ES-I3 (cell line): ENCODE results near the gene AGAP1.

ENCODE experiments used
- H3K36me3 ChIP-seq: 2 replicates; pipeline ENCODE4 v1.6.1; 2013; ENCODE audit warnings: mild to moderate bottlenecking, low read length, control low read depth, moderate library complexity; ENCODE audit not compliant: insufficient read depth
- H3K4me1 ChIP-seq: 2 replicates; pipeline ENCODE4 v1.6.1; 2013; ENCODE audit warnings: mild to moderate bottlenecking, control low read depth, low read length; ENCODE audit not compliant: insufficient read depth
- H3K9ac ChIP-seq: 2 replicates; pipeline ENCODE4 v1.6.1; 2013; ENCODE audit warnings: low read depth, mild to moderate bottlenecking, low read length, moderate library complexity
- H3K9me3 ChIP-seq: 2 replicates; pipeline ENCODE4 v1.6.1; 2013; ENCODE audit warnings: mild to moderate bottlenecking, low read length, moderate library complexity; ENCODE audit not compliant: control insufficient read depth, insufficient read depth

Gene AGAP1

GRCh38 chr2:235952714-235953113 lies 458.9 kb downstream of the AGAP1 start:
- H3K9ac ChIP-seq: no peak overlapping the region
- H3K9me3 ChIP-seq: no peaks in the 10 kb centered on the region

GRCh38 chr2:235954281-235954680 lies 460.4 kb downstream of the AGAP1 start:
- Histone ChIP-seq H3K36me3 (no peaks in the 10 kb centered on the region), H3K9me3 (no peaks in the 10 kb centered on the region), H3K9ac (no peak overlapping the region), H3K4me1 (peaks cover 26% of the 10 kb centered on the region)

More at GRCh38 chr2:235952714-235953113, 458.9 kb downstream of the AGAP1 start:
- Histone ChIP-seq H3K36me3 (no peaks in the 10 kb centered on the region), H3K4me1 (peaks cover 27% of the 10 kb centered on the region)

GRCh38 chr2:235954888-235955480 lies 461.1 kb downstream of the AGAP1 start:
- no peaks in the 10 kb centered on the region for H3K36me3 ChIP-seq
- H3K4me1 ChIP-seq: peaks cover 20% of the 10 kb centered on the region
- H3K9me3 ChIP-seq: no peaks in the 10 kb centered on the region
- no peak overlapping the region for H3K9ac ChIP-seq

DNA sequence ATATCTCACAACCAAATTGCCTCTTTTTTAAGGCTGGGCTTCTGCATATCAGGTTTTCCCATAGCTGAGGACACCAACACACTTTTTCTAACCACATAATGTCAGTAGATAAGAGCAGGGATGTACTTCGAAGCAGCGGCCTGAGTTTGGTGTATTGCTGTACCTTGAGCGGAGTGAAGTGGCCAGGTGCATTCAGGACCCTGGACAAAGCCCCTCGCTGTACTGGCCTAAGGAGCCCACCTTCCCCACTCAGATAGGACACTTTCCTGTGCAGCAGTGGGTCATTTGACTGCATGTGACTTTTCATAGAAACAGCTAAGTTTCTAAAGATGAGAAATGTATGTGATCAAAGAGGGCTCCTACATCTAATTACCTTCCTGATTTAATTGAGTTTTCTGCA lies 461.8 kb downstream of the AGAP1 start:
- no peaks in the 10 kb centered on the region for H3K9me3 ChIP-seq
- H3K9ac ChIP-seq: no peak overlapping the region
- H3K4me1 ChIP-seq: peaks cover 14% of the 10 kb centered on the region
- no peaks in the 10 kb centered on the region for H3K36me3 ChIP-seq

DNA sequence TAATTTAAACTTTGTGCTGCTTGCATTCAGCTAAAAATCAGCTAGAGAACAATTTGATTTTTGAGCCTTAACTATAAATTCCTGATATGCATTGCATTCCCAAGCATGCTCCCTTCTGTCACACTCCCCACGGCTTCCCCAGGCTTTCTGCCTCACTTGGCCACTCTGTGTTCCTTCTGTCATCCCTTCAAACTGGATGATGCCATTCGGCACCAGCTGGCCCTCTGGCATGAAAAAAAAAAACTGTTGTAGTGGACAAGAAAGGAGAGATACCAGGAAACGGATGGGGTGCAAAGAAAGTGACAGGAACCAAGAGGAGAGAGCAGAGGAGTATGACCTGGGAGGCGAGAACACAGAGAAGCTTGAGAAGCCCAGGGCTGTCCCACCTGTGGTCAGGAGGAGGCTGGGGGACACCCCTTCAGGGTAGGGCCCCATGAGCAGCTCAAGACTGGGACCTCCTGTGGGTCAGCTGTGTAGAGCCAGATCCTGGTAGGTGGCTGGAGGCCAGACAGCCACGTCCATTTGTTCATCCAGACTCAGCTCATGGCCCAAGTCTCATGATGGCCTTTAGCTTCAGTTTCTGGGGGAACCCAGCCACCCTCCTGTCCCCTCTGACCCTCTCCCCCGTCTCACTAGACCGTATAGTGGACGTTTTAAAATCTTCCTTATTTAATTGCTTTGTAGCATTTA lies 462.6 kb downstream of the AGAP1 start:
- no peaks in the 10 kb centered on the region for H3K36me3 ChIP-seq

DNA sequence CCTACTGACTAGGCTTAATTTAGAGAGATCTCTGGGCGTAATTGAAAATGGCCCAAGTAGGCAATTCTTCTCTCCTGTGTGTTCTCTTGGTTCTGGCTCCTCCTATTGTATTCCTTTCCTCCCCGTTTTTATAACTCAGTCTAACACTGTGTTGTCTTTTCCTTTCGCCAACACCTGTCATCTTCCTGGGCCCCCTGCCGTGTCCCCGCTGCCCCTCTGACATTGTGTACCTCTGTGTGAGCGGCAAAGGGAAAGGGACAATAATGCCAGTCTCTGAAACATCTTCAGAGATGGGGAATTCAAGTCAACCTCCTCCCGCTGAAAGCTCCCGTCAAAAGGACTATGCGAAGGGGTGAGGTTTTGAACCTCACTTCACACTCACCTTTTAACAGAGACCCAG lies 463.4 kb downstream of the AGAP1 start:
- Histone ChIP-seq H3K4me1 (no peaks in the 10 kb centered on the region), H3K36me3 (no peaks in the 10 kb centered on the region), H3K9ac (no peak overlapping the region), H3K9me3 (no peaks in the 10 kb centered on the region)

More for the DNA sequence above, 462.6 kb downstream of the AGAP1 start:
- Histone ChIP-seq H3K4me1 (peaks cover 7% of the 10 kb centered on the region; the same call in 1 of the 2 replicates), H3K9ac (no peak overlapping the region), H3K9me3 (no peaks in the 10 kb centered on the region)

DNA sequence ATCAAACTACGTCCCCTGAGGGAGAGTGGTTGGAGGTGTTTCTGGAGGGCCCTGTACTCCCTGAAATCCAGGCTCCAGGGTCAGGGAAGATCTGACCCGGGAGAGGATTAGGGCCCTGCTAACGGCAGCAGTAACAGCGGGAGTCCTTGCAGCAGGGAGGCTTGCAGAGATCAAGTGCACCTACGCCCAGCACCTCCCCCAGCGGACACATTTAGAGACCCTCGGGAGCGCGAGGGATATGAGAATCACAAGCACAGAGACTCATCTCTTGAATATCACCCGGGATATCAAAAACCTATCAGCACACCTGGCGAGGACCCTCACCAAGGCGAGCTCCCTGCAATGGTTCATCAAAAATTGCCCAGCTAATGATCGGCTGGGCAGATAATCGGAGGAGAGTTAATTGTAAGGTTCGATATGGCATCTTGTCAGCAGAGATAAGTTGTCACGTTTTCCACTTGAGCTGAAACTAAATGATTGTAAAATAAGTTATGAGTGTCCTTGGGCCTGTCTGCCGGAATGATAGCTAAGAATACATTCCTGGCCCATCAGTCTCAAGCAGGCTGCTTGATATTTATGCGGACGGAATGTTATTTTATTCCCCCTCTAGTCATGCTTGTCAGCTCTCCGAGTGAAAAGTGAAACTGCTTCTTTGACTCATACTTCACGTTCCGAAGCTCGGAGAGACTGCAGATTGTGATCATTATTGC lies 464.5 kb downstream of the AGAP1 start:
- no peak overlapping the region for H3K9ac ChIP-seq
- H3K36me3 ChIP-seq: no peaks in the 10 kb centered on the region
- no peaks in the 10 kb centered on the region for H3K4me1 ChIP-seq
- H3K9me3 ChIP-seq: no peaks in the 10 kb centered on the region

- no peaks in the 10 kb centered on the region for H3K4me1 ChIP-seq
- H3K36me3 ChIP-seq: no peaks in the 10 kb centered on the region
- no peaks in the 10 kb centered on the region for H3K9me3 ChIP-seq
- no peak overlapping the region for H3K9ac ChIP-seq
Measured at GRCh38 chr2:235958931-235959410, 465.1 kb downstream of the AGAP1 start.

GRCh38 chr2:235960011-235960715 lies 466.3 kb downstream of the AGAP1 start:
- Histone ChIP-seq H3K4me1 (no peaks in the 10 kb centered on the region), H3K9ac (no peak overlapping the region), H3K9me3 (no peaks in the 10 kb centered on the region), H3K36me3 (no peaks in the 10 kb centered on the region)

DNA sequence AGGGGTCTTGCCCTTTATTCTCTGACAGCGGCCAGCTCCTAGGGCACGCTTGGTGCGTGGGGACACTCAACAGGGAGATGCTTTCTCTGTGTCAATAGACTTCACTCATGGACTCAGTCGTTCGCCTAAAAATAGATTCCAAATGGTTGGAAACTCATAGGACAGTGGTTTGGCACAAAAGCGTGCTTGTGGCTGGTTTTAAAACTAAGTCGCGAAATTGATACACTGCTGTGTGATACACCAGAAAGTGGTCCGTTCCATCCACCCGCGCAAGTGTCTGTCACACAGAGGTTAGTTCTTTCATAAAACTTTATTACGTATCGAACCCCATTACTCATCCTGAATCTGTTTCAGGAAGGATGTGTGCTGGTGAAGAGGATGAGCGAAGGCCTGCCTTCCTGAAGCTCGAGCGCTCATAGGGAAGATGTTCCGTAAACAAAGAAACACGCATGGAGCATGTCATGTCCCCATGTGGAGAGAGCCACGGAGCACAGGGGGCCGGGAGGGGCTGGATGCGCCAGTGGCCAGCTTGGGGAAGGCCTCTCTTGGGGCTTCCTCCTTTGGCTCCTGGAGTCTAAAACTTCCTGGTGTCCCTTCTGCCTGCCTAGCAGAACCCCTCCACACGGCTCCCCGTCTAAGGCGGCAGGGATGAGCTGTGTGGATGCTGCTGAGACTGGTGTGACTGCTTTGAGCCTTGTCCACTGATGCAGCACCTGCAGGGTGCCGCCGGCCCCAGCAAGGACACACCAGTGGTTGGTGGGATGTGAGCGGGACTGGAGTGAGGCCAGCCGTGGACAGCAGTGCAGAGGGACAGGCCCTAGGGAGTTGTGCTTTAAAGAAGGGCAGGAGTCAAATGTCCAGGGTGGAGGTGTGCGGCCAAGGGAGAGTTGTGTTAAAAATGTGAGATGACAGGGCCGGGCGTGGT lies 467.1 kb downstream of the AGAP1 start:
- Histone ChIP-seq H3K9ac (no peak overlapping the region), H3K9me3 (no peaks in the 10 kb centered on the region), H3K4me1 (no peaks in the 10 kb centered on the region), H3K36me3 (no peaks in the 10 kb centered on the region)

DNA sequence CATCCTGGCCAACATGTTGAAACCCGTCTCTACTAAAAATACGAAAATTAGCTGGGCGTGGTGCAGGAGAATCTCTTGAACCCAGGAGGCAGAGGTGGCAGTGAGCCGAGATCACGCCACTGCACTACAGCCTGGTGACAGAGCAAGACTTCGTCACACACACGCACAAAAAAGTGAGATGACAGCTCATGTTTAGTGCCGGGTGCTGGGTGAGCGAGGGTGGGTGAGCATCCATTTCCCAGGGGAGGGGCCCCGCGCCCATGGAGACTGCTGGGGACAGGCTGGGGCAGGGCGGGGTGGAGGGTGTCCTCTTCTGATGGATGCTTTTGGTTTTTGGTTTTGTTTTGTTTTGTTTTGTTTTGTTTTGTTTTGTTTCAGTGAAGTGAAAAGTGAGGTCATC lies 467.9 kb downstream of the AGAP1 start:
- Histone ChIP-seq H3K4me1 (no peaks in the 10 kb centered on the region), H3K9me3 (no peaks in the 10 kb centered on the region), H3K9ac (no peak overlapping the region), H3K36me3 (no peaks in the 10 kb centered on the region)

DNA sequence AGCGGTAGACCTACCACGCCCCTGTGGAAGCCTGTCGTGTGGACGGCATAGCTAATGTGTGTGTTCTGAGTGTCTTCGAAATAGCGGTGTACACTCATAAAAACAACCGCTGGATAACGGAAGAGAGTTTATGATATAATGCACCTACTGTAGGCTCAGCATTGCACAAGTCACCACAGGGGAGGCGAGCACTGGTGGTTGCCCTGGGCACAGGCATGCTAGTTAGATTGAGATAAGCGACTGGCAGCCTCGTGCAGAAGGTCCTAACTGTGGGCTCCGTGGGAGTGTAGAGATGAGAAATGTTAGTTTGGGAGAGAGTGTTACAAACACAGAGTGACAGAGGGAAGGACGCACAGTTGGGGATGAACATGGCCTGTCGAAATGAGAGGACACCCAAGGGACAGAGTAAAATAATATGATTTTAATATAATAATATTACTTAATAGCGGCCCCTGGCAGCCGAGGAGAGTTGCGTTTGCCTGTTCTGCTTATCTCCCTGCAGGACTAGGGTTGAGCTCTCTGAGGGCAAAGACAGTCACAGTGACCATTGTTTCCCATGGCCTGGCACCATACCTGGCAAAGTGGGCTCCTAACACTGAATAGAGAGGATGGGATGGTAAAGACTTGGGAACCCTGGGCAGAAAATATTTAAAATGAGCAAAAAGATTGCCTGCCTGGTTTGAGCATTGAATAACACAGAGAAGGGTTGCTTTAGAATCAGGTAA lies 470.2 kb downstream of the AGAP1 start:
- H3K9me3 ChIP-seq: no peaks in the 10 kb centered on the region
- H3K36me3 ChIP-seq: peaks cover 3% of the 10 kb centered on the region; the same call in 1 of the 2 replicates
- no peaks in the 10 kb centered on the region for H3K4me1 ChIP-seq
- no peak overlapping the region for H3K9ac ChIP-seq

DNA sequence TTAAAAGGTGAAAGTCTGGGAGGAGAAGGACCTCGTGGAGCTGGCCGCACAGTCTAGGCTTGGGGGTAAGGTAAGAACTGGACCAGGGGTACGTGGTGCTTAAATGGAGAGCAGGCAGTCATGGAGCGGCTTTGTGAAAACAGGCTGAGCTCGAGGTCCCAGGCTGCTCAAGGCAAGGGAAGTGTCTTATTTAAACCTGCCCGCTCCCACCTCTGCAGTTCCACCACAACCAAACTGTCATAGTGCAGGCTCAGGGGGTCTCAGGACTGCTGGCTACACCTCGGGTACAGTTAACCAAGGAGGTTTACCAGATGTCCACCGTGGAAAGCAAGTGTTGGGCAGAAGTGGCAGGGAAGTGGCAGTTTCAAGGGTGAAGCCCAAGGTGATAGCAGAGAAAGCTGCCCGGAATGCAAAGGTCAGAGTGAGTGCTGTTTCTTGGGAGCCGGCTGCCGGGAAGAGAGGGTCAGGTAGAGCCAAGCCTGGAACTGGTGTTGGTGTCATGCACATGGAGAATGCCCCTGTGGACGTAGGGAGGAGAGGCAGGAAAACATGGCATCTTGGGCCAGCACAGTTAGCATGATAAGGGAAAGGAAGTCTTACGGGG lies 471.0 kb downstream of the AGAP1 start:
- no peaks in the 10 kb centered on the region for H3K4me1 ChIP-seq
- H3K9ac ChIP-seq: no peak overlapping the region
- peaks cover 3% of the 10 kb centered on the region; the same call in 1 of the 2 replicates for H3K36me3 ChIP-seq
- no peaks in the 10 kb centered on the region for H3K9me3 ChIP-seq
